GM12878 (cell line): ENCODE results near the gene FLNC. TPM values are rescaled to one million over a fixed set of nuclear protein-coding genes. Genes with fewer than 3 reads are reported as not detected.

ENCODE experiments used
- ATAC-seq: fragments of 200-7000 bp; cut with Tn5 transposase; 3 replicates; pipeline ENCODE4 v1.9.1; 2020; ENCODE audit warnings: mild to moderate bottlenecking, moderate library complexity
- BruUV-seq: library from RNA; stranded (reverse); fragments of 400-500 nt; replicated peaks from 2 replicates; lab custom pipeline; 2021; lab: Mats Ljungman, UMichigan
- CTCF ChIA-PET: fragments of 300-600 bp; sonication (Branson Sonifier 250); formaldehyde crosslinking; extraction: SDS; loops from one replicate; lab custom pipeline; 2021; ENCODE audit warnings: inconsistent platforms; lab: Yijun Ruan, JAX
- POLR2A ChIA-PET: fragments of 350-600 bp; formaldehyde crosslinking; extraction: SDS; loops from one replicate; lab custom pipeline; 2021; ENCODE audit warnings: inconsistent platforms; lab: Charles Lee
- RAD21 ChIA-PET: fragments of 300-600 bp; sonication (Branson Sonifier 250); formaldehyde crosslinking; loops from one replicate; lab custom pipeline; 2023; ENCODE audit warnings: antibody characterized with exemption; ENCODE audit not compliant: unreplicated experiment; lab: Charles Lee
- SMC1A ChIA-PET: fragments of 300-600 bp; sonication (Branson Sonifier 250); formaldehyde crosslinking; loops from one replicate; lab custom pipeline; 2023; ENCODE audit not compliant: unreplicated experiment, uncharacterized antibody; lab: Charles Lee
- DNase-seq: peaks from one replicate; pipeline ENCODE4 v3.0.0-alpha.2; 2011; ENCODE audit warnings: low read depth, low spot score
- FAIRE-seq: peaks from 3 replicates; lab custom pipeline; 2011; peaks lifted over from hg19 to GRCh38; lab: Jason Lieb, UNC
- H2AFZ ChIP-seq: 2 replicates; pipeline ENCODE4 v1.6.0; 2011; ENCODE audit warnings: low read depth, low read length, control low read depth; ENCODE audit not compliant: control insufficient read depth
- H3K27ac ChIP-seq: 2 replicates; pipeline ENCODE4 v1.5.1; 2011; ENCODE audit warnings: control low read depth; ENCODE audit not compliant: control insufficient read depth, insufficient read depth
- H3K27me3 ChIP-seq, 2 experiments: replicated peaks in 1 of 2; 2 replicates each; pipeline versions ENCODE4 v1.6.0 to v1.6.1; 2011; ENCODE audit warnings: low read length in 1 of 2; ENCODE audit not compliant: control insufficient read depth in 2 of 2, insufficient read depth in 2 of 2
- H3K36me3 ChIP-seq, 2 experiments: 2 replicates each; pipeline ENCODE4 v1.5.1; 2011; ENCODE audit warnings: low read length in 1 of 2; ENCODE audit not compliant: control insufficient read depth in 2 of 2, insufficient read depth in 2 of 2
- H3K4me1 ChIP-seq: 2 replicates; pipeline ENCODE4 v1.6.1; 2011; ENCODE audit warnings: mild to moderate bottlenecking, low read length, moderate library complexity, mixed read lengths; ENCODE audit not compliant: control insufficient read depth, insufficient read depth
- H3K4me2 ChIP-seq: 2 replicates; pipeline ENCODE4 v1.6.0; 2011; ENCODE audit warnings: control low read depth; ENCODE audit not compliant: control insufficient read depth, insufficient read depth
- H3K4me3 ChIP-seq: fragments of 200-600 bp; sonication (generic); 2 replicates; pipeline ENCODE4 v1.5.1; 2016
- H3K79me2 ChIP-seq: 2 replicates; pipeline ENCODE4 v1.6.0; 2011; ENCODE audit warnings: low read length; ENCODE audit not compliant: control insufficient read depth, insufficient read depth
- H3K9ac ChIP-seq: 2 replicates; pipeline ENCODE4 v1.8.0; 2011; ENCODE audit warnings: low read length, control low read depth, mixed read lengths; ENCODE audit not compliant: control insufficient read depth, insufficient read depth
- H3K9me3 ChIP-seq: replicated peaks from 3 replicates; pipeline ENCODE4 v1.5.1; 2011; ENCODE audit warnings: mild to moderate bottlenecking, low read length; ENCODE audit not compliant: control insufficient read depth, insufficient read depth
- H4K20me1 ChIP-seq: 2 replicates; pipeline ENCODE4 v1.6.0; 2011; ENCODE audit not compliant: control insufficient read depth, insufficient read depth
- EZH2 ChIP-seq: IDR thresholded peaks from 2 replicates; pipeline ENCODE4 v1.6.1; 2012; ENCODE audit warnings: low read depth, mild to moderate bottlenecking, control low read depth, inconsistent platforms, low read length, borderline replicate concordance; ENCODE audit not compliant: control insufficient read depth
- JUNB ChIP-seq: IDR thresholded peaks from 2 replicates; pipeline ENCODE4 v1.6.1; 2016; ENCODE audit warnings: antibody characterized with exemption, mild to moderate bottlenecking
- STAT3 ChIP-seq: IDR thresholded peaks from 2 replicates; pipeline ENCODE4 v1.6.1; 2011; ENCODE audit warnings: low read depth, low read length, improper control_type of control experiment
- WGBS: methylation state at CpG from one replicate; pipeline ENCODE4 v1.1.6; 2016; ENCODE audit warnings: low lambda C conversion rate; ENCODE audit not compliant: insufficient replicate concordance, insufficient coverage; ENCODE audit errors: missing lambda C conversion rate; 5-methylcytosine and 5-hydroxymethylcytosine counted together
- in situ Hi-C: fragments of 300-500 bp; cut with MboI; formaldehyde crosslinking; loops from 9 replicates; pipeline ENCODE4 v1.14.3; 2018; ENCODE audit warnings: mixed read lengths
- intact Hi-C: fragments of 100-400 bp; cut with micrococcal nuclease; formaldehyde crosslinking; loops from one replicate; pipeline ENCODE4 v1.14.2; 2022; ENCODE audit not compliant: unreplicated experiment
- polyA plus RNA-seq, 11 experiments: library from polyadenylated mRNA; depleted of rRNA in 4 of 11; unstranded in 6 of 11; stranded (reverse) in 5 of 11; fragments of >200 nt; fragmentation: Nextera tagmentation in 4 of 11; fragmentation: Illumina TruSeq in 1 of 11; extraction: Ambion mirVana in 4 of 11; extraction: Trizol in 1 of 11; gene quantifications; 1 replicate in 1 of 11; 2 replicates in 10 of 11; pipeline versions ENCODE4 v1.2.1 to v1.2.3, GENCODE V29; 2011 to 2016; ENCODE audit warnings: inconsistent platforms in 2 of 11, missing spikeins in 2 of 11, low read depth in 1 of 11
- total RNA-seq, 4 experiments: library from RNA; depleted of rRNA in 3 of 4; stranded (reverse); fragments of >200 nt in 3 of 4; fragmentation: Illumina TruSeq in 1 of 4; extraction: Trizol in 1 of 4; gene quantifications; 2 replicates each; pipeline versions ENCODE4 v1.2.1 to v1.2.3, GENCODE V29; 2013 to 2021
- TF ChIP-seq, protein P1 (sequence below): fragments of 450-650 bp; formaldehyde crosslinking; IDR thresholded peaks from 2 replicates; pipeline ENCODE4 v1.4.0; 2022; ENCODE audit warnings: mild to moderate bottlenecking, moderate library complexity
- TF ChIP-seq, protein P2 (sequence below): IDR thresholded peaks from 2 replicates; pipeline ENCODE4 v1.6.1; 2011; ENCODE audit warnings: low read depth, low read length, improper control_type of control experiment, borderline replicate concordance

Gene FLNC
- total and polyA plus RNA-seq, 10 of the 15 experiments (the other 5 are each of a cell fraction or from before 2014, with no cell fraction given): 0.01 to 0.21 (median 0.06) TPM; not detected in 3

DNA sequence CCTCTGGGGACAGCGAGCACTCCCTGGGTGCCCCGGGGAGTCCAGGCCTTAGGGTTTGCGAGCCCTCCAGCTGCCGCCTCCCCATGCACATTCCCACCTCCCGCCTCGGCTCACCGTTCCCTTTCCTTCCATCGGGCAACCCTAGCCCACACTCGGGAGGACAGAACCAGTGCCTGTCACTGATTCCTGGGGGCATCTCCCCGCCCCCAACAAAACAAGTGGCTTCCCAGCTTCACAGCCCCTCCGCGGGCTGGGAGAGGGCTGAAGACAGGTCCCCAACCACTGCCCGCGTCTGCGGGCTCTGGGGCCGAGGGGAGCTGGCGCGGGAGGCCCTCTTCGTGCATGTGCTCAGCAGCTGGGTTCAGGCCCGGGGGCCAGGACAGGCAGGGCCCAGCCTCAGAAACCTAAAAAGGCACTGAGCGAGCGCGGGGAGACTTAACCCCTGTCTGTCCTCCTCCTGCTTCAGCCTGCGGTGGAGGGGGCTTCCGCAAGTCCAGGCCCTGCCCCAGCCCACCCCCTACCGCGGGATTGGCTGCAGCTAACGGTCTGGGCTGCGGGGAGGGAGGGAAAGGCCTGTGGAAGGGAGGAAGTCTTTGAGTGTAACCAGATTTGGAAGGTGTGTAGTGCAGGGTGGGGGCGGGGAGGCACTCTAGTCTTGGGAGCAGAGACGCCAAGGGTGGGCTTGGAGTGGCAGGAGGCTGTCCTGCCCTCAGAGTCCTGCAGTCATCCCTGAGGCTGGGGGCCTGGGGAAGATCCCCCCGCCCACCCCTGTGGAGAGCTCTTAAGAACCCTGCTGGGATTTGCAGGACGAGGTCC lies 1.2 kb downstream of the FLNC start:
- Histone ChIP-seq H4K20me1 (no peaks in the 10 kb centered on the region), H3K27me3 (peaks cover 15% of the 10 kb centered on the region in 2 experiments), H3K36me3 (no peaks in the 10 kb centered on the region), H2AFZ (no peak overlapping the region), H3K79me2 (no peaks in the 10 kb centered on the region), H3K9ac (no peak overlapping the region), H3K4me1 (peaks cover 8% of the 10 kb centered on the region), H3K9me3 (no peaks in the 10 kb centered on the region)
- ChIA-PET SMC1A (no interaction called here), RAD21 (no interaction called here), POLR2A (interaction anchor here (0.6 kb wide), 1 partner anchor 1733 kb away, joined by 3 read pairs; no protein-coding TSS in a partner anchor)
- intact Hi-C loops (no loop called here), in situ Hi-C loops (no loop called here)
- DNase-seq: no peak
- ATAC-seq: peak; percentile 36
- no peak for TF ChIP-seq EZH2
- TF ChIP-seq, protein P1, sequence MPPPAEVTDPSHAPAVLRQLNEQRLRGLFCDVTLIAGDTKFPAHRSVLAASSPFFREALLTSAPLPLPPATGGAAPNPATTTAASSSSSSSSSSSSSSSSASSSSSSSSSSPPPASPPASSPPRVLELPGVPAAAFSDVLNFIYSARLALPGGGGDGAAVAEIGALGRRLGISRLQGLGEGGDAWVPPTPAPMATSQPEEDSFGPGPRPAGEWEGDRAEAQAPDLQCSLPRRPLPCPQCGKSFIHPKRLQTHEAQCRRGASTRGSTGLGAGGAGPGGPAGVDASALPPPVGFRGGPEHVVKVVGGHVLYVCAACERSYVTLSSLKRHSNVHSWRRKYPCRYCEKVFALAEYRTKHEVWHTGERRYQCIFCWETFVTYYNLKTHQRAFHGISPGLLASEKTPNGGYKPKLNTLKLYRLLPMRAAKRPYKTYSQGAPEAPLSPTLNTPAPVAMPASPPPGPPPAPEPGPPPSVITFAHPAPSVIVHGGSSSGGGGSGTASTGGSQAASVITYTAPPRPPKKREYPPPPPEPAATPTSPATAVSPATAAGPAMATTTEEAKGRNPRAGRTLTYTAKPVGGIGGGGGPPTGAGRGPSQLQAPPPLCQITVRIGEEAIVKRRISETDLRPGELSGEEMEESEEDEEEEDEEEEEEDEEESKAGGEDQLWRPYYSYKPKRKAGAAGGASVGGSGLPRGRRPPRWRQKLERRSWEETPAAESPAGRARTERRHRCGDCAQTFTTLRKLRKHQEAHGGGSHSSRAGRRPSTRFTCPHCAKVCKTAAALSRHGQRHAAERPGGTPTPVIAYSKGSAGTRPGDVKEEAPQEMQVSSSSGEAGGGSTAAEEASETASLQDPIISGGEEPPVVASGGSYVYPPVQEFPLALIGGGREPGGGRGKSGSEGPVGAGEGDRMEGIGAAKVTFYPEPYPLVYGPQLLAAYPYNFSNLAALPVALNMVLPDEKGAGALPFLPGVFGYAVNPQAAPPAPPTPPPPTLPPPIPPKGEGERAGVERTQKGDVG (CRISPR knock-in tag): no peak
- TF ChIP-seq, protein P2, sequence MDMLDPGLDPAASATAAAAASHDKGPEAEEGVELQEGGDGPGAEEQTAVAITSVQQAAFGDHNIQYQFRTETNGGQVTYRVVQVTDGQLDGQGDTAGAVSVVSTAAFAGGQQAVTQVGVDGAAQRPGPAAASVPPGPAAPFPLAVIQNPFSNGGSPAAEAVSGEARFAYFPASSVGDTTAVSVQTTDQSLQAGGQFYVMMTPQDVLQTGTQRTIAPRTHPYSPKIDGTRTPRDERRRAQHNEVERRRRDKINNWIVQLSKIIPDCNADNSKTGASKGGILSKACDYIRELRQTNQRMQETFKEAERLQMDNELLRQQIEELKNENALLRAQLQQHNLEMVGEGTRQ: no peak
- TF ChIP-seq JUNB: no peak
- no peak for TF ChIP-seq STAT3
- TF ChIP-seq, all 136 proteins: peak for 0
- H3K4me3 ChIP-seq: no peak overlapping the region
- WGBS: 18% methylated on average over 27 of the region's 33 CpGs
- H3K4me2 ChIP-seq: no peak overlapping the region
- BruUV-seq: no TSS peak
- CTCF ChIA-PET: interaction anchor here (0.7 kb wide), 2 partner anchors 91 to 446 kb away, joined by 3 read pairs; no protein-coding TSS in a partner anchor
- no peak for FAIRE-seq
- no peak overlapping the region for H3K27ac ChIP-seq
